Activated gamma-delta T cell (primary cell): ENCODE measurements around the gene UBASH3B.
"Not testable (repeated sequence)": the region's sequence is repeated elsewhere in the genome, so short reads cannot be mapped to it uniquely, and the experiment has no call there.

Experiments
- DNase-seq: peaks from one replicate; lab custom pipeline; 2025; lab: John Stamatoyannopoulos, UW

The UBASH3B gene

GRCh38 chr11:122813176-122813893, 157.8 kb downstream of the UBASH3B start:
- DNase-seq = no peak

GRCh38 chr11:122813894-122814270, 158.4 kb downstream of the UBASH3B start:
- DNase-seq = no peak

DNA sequence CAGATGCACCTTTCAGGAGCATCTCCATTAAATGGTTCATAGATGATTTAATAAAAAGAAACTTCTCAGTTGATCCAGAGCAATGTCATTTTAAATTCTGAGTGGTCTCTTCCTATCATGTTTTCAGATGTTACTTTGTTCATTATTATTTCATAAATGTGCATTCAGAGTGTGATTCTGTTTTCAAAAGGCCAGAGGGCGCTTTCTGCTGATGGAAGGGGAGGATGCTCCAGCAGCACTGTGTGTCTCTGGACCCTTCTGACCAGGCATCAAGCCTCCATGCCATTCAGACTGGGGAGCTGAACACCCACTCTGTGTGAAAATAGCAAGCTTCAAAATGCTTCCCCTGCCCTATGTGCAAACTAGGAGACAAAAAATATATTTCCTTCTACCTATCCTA, 158.9 kb downstream of the UBASH3B start:
- DNase-seq = no peak

DNA sequence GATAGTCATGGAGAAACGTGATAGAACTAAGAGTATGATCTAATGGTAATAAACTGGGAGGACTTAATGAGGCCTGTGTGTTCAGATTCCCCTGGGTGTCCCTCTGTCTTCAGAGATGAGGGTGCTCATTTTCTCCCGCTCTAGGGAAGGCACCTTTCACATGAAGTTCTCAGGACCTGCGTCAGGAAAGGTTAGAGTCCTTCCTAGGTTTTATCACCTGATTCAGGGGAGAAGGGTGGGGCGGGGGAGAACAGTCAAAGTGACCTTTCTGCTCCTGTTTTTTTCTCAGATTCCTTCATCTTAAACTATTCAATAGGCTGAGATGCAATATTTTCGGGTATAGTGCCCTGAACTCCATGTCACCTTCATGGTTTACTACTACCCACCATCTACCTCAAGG, 160.4 kb downstream of the UBASH3B start:
- DNase-seq = no peak

- no peak for DNase-seq
These were observed 161.4 kb downstream of the UBASH3B start for GRCh38 chr11:122816761-122817520.

DNA sequence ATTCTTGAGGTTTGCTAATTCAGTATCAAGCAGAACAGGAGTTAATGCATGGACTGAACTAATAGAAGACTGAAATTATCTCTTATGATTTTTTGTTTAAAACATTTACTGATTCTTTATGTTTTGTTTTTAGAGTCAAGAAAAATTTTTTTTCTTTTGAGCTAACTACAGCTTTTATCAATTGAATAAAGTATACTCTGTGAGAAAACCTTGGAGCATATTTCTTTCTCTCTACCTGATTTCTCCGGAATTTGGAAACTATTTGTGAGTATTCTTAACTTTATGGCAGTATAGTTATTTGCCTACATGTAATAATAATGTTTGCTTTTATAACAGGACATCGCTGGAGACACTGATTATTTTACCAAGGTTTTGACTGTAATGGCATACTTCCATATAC, 164.6 kb downstream of the UBASH3B start:
- no peak for DNase-seq

DNA sequence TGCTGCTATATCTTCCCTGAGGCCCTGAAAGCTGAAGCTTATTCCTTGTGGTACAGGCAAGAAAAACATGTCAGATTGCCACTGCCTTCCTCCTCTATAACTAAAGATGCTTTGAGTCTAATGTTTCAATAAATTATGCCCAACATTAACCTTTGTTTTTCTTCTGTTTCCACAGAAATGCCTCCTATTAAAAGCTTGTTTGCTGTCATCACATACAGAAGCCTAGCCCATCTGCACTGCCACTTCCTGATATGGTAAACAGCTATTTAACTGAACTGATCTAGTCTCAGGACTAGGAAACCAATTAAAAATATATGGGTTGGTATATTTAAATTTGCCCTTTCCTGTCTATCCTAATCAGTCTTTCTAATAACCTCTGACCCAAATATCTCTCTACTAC, 165.6 kb downstream of the UBASH3B start:
- DNase-seq = no peak

GRCh38 chr11:122822241-122822640, 166.7 kb downstream of the UBASH3B start:
- no peak for DNase-seq

DNA sequence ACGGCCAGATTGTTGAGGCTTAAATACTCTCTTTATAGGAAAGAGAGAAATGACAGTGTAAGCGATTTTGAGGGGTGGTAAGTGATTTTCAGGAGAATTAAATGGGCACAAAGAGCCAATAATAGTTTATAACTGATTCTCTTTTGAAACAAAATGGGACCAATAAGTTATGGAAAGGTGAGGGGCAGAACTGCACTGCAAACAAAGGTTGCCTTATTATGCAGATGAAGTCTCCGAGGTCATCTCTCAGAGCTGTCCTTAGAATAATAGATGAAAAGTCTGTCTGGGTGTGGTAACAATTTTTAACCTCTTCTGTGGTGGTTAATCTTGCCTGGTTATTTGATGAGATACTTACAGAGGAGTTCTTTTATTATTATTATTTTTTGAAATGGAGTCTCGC, 168.0 kb downstream of the UBASH3B start:
- DNase-seq = no peak

- DNase-seq = not testable (repeated sequence)
These were observed 173.8 kb downstream of the UBASH3B start for GRCh38 chr11:122829371-122829770.

DNA sequence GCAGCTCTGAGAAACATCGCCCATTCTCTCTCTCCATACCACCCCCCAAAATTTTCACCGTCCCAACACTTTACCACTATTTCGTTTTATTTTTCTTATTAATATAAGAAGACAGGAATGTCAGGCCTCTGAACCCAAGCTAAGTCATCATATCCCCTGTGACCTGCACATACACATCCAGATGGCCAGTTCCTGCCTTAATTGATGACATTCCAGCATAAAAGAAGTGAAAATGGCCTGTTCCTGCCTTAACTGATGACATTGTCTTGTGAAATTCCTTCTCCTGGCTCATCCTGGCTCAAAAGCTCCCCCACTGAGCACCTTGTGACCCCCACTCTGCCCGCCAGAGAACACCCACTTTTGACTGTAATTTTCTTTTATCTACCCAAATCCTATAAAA, 176.8 kb downstream of the UBASH3B start:
- DNase-seq = not testable (repeated sequence)

GRCh38 chr11:122832721-122833470, 177.4 kb downstream of the UBASH3B start:
- no peak for DNase-seq

- DNase-seq = no peak
These were observed 178.4 kb downstream of the UBASH3B start for GRCh38 chr11:122833846-122834464.

GRCh38 chr11:122836916-122837315, 181.4 kb downstream of the UBASH3B start:
- no peak for DNase-seq

GRCh38 chr11:122837528-122838346, 182.2 kb downstream of the UBASH3B start:
- DNase-seq = no peak

GRCh38 chr11:122843281-122844141, 188.0 kb downstream of the UBASH3B start:
- no peak for DNase-seq

DNA sequence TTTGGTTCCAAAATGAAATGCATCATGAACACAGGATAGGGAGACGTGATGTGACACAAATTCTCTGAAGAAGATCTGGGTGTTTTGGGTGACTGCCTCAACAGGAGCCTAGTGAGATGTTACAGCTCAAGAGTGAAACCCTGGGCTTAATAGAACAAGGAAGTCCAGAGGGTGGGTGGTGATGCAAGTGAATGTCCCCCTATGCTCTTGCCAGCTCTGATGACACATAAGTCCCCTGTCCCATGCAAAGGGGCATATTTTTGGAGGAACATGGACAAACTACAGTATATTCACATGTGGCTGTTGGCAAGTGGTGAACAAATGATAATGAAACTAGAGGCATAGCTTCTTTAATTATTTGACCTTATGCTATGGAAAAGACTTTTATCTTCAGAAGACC, 191.9 kb downstream of the UBASH3B start:
- DNase-seq = no peak

DNA sequence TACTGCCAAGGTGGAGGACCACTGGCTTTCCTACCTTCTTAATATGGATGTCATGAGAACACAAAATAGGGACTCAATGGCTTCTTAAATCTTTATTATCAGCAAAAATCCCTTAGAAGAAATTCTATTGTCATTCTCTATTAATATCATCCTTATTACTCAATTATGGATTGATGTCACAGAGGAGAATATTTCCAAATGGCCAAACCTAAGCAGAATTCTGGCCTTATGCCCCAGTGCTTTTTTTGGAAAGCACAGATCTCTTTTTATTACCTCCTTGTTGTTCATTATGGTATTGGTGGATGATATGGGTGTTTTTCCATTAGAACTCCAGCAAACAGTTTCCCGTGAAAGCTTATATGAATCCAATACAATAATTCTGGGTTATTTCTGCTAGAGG, 192.7 kb downstream of the UBASH3B start:
- DNase-seq = no peak

GRCh38 chr11:122850076-122850631, 194.6 kb downstream of the UBASH3B start:
- no peak for DNase-seq

DNA sequence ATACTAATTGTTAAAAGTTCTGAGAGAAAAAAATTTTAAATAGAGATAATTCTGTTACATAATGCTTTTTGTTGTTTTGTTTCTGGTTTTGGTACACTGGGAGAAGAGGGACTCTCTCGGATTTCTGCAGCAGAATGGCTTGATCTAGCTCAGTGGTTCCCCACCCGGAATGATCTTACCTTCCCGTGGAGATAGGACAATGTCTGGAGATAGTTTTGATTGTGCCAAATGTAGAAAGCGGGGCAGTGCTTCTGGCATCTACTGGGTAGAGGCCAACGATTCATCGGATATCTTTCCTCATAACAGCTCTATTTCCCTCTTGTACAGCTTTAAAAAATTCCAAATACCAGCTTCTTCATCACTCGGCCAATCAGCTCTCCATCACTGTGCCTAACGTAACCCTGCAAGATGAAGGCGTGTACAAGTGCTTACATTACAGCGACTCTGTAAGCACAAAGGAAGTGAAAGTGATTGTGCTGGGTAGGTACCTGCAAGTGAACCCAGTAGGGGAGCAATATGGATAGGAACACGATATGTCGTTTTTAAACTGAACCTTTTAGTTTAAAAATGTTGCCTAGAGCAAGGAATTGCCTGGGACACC, 195.9 kb downstream of the UBASH3B start:
- DNase-seq = no peak
